GM18526 (cell line): ENCODE measurements around the gene SLC19A3.
"Not testable (repeated sequence)": the region's sequence is repeated elsewhere in the genome, so short reads cannot be mapped to it uniquely, and the experiment has no call there.

Experiments
- POLR2A ChIP-seq: IDR thresholded peaks from 3 replicates; pipeline ENCODE4 v1.6.1; 2011; ENCODE audit not compliant: insufficient read length; ENCODE audit errors: extremely low read depth

Gene SLC19A3

GRCh38 chr2:227706859-227707258 is 11.0 kb downstream of the SLC19A3 start:
- no peak for TF ChIP-seq POLR2A

DNA sequence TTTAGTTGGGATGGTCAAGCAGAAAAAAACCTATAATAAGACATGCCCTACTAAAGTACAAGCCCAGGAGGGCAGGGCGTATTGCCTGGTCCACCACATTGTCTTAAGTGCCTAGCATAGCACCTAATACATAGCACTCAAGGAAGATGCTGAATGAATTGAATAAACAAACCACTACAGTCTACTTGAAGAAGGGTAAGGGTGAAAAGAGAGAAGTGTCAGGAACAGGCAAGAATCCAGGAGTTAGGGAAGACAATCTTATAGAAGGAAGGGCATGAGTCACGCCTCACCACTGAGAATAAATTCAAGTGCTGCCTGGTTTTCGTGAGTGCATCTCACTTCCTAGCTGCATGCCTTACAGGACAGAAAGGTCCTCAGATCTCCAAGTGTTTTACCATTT is 13.9 kb downstream of the SLC19A3 start:
- TF ChIP-seq POLR2A = no peak

GRCh38 chr2:227703280-227703732 is 14.5 kb downstream of the SLC19A3 start:
- no peak for TF ChIP-seq POLR2A

- TF ChIP-seq POLR2A = no peak
Observed at GRCh38 chr2:227701556-227701955, 16.3 kb downstream of the SLC19A3 start.

DNA sequence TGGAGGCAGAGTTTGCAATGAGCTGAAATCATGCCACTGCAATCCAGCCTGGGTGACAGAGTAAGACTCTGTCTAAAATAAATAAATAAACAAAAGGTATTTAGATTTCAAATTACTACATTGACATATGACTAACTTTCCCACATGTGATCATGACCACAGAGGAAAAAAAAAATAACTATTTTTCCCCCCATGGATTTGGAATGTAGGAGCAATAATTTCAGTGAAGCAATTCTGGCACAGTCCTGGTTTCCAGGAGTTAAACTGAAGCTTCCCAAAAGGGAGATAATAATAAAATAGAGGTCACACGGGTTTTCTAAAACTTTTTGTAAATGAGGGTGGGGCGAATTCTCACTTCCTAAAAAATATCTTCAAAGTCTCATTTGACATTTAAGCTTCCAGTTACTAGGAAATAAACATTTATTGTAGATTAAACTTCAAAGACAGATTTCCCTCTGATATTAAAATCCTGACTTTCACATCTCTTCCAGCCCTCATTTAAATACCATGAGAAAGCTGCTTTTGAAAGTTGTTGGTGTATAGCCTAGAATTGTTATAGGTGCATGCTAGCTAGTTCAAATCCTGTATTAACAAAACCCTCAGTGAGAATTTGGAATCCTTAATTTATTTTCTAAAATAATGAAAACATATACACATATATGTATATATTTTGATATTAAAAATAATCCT is 20.7 kb downstream of the SLC19A3 start:
- no peak for TF ChIP-seq POLR2A

DNA sequence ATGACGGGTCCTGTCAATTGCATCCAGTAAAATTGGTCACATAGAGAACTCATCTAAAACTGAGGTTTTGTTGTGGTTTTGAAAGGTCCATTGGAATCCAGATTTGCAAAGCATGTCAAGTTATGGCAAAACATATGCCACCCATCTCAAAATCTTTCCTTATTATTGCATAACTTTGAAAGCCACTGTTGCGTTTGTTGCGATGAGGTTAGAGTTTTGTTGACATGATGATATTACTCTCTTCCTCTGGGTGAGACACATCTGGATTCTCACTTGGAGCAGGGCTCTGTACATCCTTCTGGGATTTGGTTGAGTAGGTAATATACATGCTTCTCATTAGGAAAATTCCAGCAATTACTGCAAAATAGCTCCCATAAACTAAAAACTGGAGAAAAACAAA is 30.6 kb downstream of the SLC19A3 start:
- no peak for TF ChIP-seq POLR2A

GRCh38 chr2:227684258-227684657 is 33.6 kb downstream of the SLC19A3 start:
- no peak for TF ChIP-seq POLR2A

GRCh38 chr2:227677928-227678327 is 39.9 kb downstream of the SLC19A3 start:
- no peak for TF ChIP-seq POLR2A

- no peak for TF ChIP-seq POLR2A
Observed at GRCh38 chr2:227674485-227674884, 43.3 kb downstream of the SLC19A3 start.

- TF ChIP-seq POLR2A = no peak
Observed at GRCh38 chr2:227671170-227671905, 46.5 kb downstream of the SLC19A3 start.

DNA sequence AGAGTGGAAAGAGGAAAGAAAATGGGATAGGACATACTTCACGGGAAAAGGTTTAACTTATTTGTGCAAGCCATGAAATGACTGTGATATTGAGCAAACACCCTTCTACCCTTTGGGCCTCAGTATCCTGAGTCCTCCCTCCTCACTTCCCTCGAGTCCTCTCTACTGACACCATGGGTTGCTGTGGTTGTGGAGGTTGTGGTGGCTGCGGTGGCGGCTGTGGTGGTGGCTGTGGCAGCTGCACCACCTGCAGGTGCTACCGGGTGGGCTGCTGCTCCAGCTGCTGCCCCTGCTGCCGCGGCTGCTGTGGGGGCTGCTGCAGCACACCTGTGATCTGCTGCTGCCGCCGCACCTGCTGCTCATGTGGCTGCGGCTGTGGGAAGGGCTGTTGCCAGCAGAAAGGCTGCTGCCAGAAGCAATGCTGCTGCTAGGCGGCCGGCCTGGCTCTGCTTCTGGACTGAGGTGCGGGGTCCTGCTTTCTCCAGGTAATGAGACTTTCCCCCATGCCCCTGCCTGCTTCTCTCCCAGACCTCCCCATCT is 51.1 kb downstream of the SLC19A3 start, which contains the start of gene SCYGR5:
TSS of gene SCYGR5 (plus strand) at position 174 of the 540 bp plus-strand sequence. CDS start at position 174, 0 bp downstream.
- not testable (repeated sequence) for TF ChIP-seq POLR2A

DNA sequence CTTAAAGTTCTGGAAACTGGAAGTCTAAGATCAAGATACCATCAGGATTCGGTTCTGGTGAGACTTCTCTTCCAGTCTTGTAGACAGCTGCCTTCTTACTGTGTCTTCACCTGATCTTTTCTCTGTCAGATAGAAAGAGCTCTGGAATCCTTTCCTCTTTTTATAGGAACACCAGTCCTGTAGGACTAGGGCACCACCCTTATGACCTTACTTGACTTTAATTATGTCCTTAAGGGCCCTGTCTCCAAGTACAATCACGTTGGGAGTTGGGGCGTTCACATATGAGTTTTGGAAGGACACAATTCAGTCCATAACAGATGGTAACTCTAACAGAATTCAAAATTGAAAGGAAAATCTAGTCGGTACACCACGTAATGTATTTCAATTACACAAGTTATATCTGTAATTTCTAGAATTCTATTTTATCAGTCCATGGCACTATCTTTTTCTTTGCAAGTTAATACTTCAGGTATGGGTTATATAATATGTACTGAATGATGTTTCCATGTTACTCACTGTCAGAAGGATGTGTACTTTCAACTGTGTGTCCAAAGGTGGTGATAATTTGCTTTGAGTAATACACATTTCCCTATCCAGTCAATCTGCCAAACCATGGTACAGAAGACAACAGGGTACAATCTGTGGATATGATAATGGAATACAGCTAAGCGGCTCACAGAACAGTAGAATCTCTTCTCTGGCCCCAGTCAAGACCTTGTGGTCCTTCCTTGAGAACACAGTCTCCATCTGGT is 52.5 kb downstream of the SLC19A3 start:
- TF ChIP-seq POLR2A = no peak

DNA sequence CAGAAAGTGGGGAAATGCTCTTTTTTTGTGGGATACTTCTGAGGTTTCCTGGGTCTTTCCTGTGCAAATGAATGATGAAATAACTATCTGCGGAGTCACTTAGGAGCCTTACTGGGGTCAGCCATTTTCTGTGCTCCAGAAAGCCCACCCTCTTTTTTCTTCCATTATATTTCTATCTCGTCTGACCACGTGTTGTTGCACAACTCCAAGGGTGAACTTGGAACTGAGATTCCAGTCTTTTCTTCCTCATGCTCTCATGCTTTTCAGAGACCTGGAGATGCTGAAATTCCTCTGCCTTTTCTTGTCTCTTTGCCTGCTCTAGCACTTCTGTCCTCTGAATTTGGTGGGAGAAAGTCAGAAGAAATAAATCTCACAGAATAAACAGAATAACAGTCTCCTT is 56.0 kb downstream of the SLC19A3 start:
- TF ChIP-seq POLR2A = no peak

DNA sequence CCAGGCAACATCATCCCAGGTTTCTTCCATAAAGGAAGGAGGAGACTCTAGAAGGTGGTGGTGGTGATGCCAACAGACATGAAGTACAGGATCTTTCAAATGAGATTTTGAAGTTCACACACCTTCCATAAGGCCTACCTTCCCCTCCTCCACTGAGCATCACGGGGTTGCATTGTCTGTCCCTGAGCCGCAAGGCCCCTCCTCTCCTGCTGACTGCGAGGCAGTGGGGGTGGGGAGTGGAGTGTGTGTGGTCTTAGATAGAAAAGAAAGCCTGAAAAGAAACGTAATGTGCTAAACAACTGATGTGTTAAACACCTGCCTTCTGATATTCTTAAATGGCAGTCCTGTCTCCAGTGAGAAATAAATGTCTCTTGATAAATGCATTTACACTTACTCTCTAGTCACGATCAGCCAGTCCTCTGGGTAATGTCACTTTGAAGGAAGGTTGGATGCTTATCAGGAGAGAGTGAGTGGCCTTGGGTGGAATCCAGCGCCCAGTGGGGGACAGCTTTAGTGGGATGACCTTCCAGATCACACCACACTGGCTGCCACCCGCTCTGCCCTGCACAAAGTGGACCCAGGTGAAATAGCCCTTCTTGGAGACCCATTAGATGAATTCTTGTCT is 56.7 kb downstream of the SLC19A3 start:
- TF ChIP-seq POLR2A = no peak
